Suprapubic skin (tissue), 4 donors: ENCODE measurements around the gene AP5B1. TPM values are rescaled to one million over a fixed set of nuclear protein-coding genes. Genes with fewer than 3 reads are reported as not detected.

Experiments
- DNase-seq, 2 donors: peaks; one replicate each; pipeline ENCODE4 v3.0.0-alpha.2; 2019; ENCODE audit warnings: low spot score in 2 of 2
- H3K27ac ChIP-seq: fragments of 200-600 bp; sonication (generic); one replicate; pipeline ENCODE4 v1.5.1; 2019
- H3K27me3 ChIP-seq: fragments of 200-600 bp; sonication (generic); one replicate; pipeline ENCODE4 v1.5.1; 2019
- H3K36me3 ChIP-seq: fragments of 200-600 bp; sonication (generic); one replicate; pipeline ENCODE4 v1.5.1; 2019
- H3K4me1 ChIP-seq: fragments of 200-600 bp; sonication (generic); one replicate; pipeline ENCODE4 v1.5.1; 2019
- H3K4me3 ChIP-seq: fragments of 200-600 bp; sonication (generic); one replicate; pipeline ENCODE4 v1.5.1; 2019; ENCODE audit warnings: mild to moderate bottlenecking
- H3K9me3 ChIP-seq: fragments of 200-600 bp; sonication (generic); one replicate; pipeline ENCODE4 v1.5.1; 2019
- CTCF ChIP-seq, 2 donors: fragments of 200-600 bp in 1 of 2; fragments of 450-650 bp in 1 of 2; sonication (generic) in 1 of 2; IDR thresholded peaks; one replicate each; pipeline ENCODE4 v1.5.1; 2016 to 2019; ENCODE audit warnings: antibody characterized with exemption in 2 of 2, mild to moderate bottlenecking in 1 of 2, moderate library complexity in 1 of 2
- EP300 ChIP-seq: sonication (generic); formaldehyde crosslinking; IDR thresholded peaks from one replicate; pipeline ENCODE4 v1.6.1; 2017; ENCODE audit warnings: antibody characterized with exemption
- POLR2A ChIP-seq, 2 donors: fragments of 450-650 bp; IDR thresholded peaks; one replicate each; pipeline ENCODE4 v1.6.1; 2017; ENCODE audit warnings: antibody characterized with exemption in 2 of 2, mild to moderate bottlenecking in 2 of 2, moderate library complexity in 2 of 2
- POLR2AphosphoS5 ChIP-seq, 3 donors: sonication (generic); formaldehyde crosslinking; IDR thresholded peaks; one replicate each; pipeline ENCODE4 v1.6.1; 2017; ENCODE audit warnings: antibody characterized with exemption in 3 of 3
- WGBS: methylation state at CpG from one replicate; pipeline ENCODE4 v1.1.5; 2018; 5-methylcytosine and 5-hydroxymethylcytosine counted together
- total RNA-seq, 4 donors: library from RNA; depleted of rRNA; stranded (reverse); fragments of >200 nt; gene quantifications; one replicate each; pipeline ENCODE4 v1.1.0, GENCODE V29; 2016

AP5B1 gene
- total RNA-seq, 4 donors from 2014 or later, result 26.3 to 55.9 (median 38.1) TPM

GRCh38 chr11:65778431-65778900, 2.3 kb downstream of the AP5B1 start:
- no peak for TF ChIP-seq CTCF (IDR thresholded peaks at IDR 0.05)
- TF ChIP-seq POLR2AphosphoS5 (IDR thresholded peaks at IDR 0.05), result no peak
- no peak for TF ChIP-seq EP300
- no peak for TF ChIP-seq POLR2A (IDR thresholded peaks at IDR 0.05)
- H3K27ac ChIP-seq, result no peak overlapping the region
- H3K4me1 ChIP-seq, result peaks cover 60% of the 10 kb centered on the region
- 93% methylated on average over 8 of the region's 20 CpGs for WGBS
- no peaks in the 10 kb centered on the region for H3K9me3 ChIP-seq
- DNase-seq, result peak; percentile 56 to 77
- peak overlapping the region; percentile 77 for H3K4me3 ChIP-seq
- no peaks in the 10 kb centered on the region for H3K27me3 ChIP-seq
- H3K36me3 ChIP-seq, result peaks cover 22% of the 10 kb centered on the region

GRCh38 chr11:65777821-65778361, 2.9 kb downstream of the AP5B1 start:
- no peak overlapping the region for H3K27ac ChIP-seq
- WGBS, result 94% methylated on average over 11 of the region's 23 CpGs
- H3K4me1 ChIP-seq, result peaks cover 60% of the 10 kb centered on the region
- no peak for TF ChIP-seq POLR2A (IDR thresholded peaks at IDR 0.05)
- no peak for TF ChIP-seq EP300
- TF ChIP-seq CTCF (IDR thresholded peaks at IDR 0.05), result no peak
- TF ChIP-seq POLR2AphosphoS5 (IDR thresholded peaks at IDR 0.05), result no peak
- H3K4me3 ChIP-seq, result no peak overlapping the region
- peaks cover 22% of the 10 kb centered on the region for H3K36me3 ChIP-seq
- peak; percentile 67 to 76 for DNase-seq
- H3K9me3 ChIP-seq, result no peaks in the 10 kb centered on the region
- H3K27me3 ChIP-seq, result no peaks in the 10 kb centered on the region

DNA sequence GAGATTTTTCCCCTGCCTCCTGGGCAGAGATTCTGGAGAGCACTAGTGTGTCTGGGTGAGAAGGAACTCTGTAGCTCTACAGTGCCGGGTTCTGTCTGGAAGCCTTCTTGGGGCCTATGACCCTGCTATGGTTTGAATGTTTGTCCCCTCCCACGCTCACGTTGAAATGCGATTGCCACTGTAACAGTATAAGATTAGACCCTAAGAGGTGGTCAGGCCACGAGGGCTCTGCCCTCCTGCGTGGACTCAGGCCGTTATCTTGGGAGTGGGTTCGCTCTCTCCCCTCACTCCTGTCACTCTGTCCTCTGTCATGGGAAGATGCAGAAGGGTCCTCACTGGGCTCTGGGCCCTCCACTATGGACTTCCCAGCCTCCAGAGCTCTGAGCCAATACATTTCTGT, 3.5 kb downstream of the AP5B1 start:
- no peak overlapping the region for H3K27ac ChIP-seq
- no peak overlapping the region for H3K4me3 ChIP-seq
- no peak for TF ChIP-seq EP300
- no peak for TF ChIP-seq POLR2A (IDR thresholded peaks at IDR 0.05)
- TF ChIP-seq CTCF (IDR thresholded peaks at IDR 0.05), result no peak
- no peak for TF ChIP-seq POLR2AphosphoS5 (IDR thresholded peaks at IDR 0.05)
- 89% methylated on average over 8 of the region's 8 CpGs for WGBS
- H3K36me3 ChIP-seq, result peaks cover 22% of the 10 kb centered on the region
- no peaks in the 10 kb centered on the region for H3K9me3 ChIP-seq
- DNase-seq, result peak in 1 of 2 donors; percentile 34
- peaks cover 55% of the 10 kb centered on the region for H3K4me1 ChIP-seq
- no peaks in the 10 kb centered on the region for H3K27me3 ChIP-seq

GRCh38 chr11:65776710-65777141, 4.0 kb downstream of the AP5B1 start:
- TF ChIP-seq POLR2A (IDR thresholded peaks at IDR 0.05), result no peak
- no peak for TF ChIP-seq POLR2AphosphoS5 (IDR thresholded peaks at IDR 0.05)
- TF ChIP-seq CTCF (IDR thresholded peaks at IDR 0.05), result no peak
- TF ChIP-seq EP300, result no peak
- no peaks in the 10 kb centered on the region for H3K27me3 ChIP-seq
- H3K9me3 ChIP-seq, result no peaks in the 10 kb centered on the region
- peaks cover 50% of the 10 kb centered on the region for H3K4me1 ChIP-seq
- H3K36me3 ChIP-seq, result peaks cover 22% of the 10 kb centered on the region
- peak overlapping the region; percentile 46 for H3K27ac ChIP-seq
- 78% methylated on average over 8 of the region's 8 CpGs for WGBS
- DNase-seq, result peak; percentile 42 to 43
- no peak overlapping the region for H3K4me3 ChIP-seq

DNA sequence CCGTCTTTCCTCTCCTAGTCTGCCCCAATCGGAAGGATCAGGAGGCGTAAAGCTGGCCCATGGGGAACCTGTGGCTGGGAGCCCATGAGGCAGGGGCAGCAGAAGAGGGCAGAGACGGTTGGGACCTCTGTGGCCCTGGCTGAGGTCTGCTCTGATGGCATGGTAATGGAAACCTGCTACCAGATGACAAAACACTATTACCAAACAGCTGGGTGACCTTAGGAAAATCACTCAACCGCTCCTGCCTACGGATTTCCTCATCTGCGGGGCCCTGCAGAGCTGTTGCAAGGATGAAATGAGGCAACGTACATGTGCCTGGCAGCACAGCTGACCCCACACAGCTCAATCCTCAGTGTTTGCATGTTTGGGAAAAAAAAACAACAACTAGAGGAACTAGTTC, 4.6 kb downstream of the AP5B1 start:
- Histone ChIP-seq H3K9me3 (no peaks in the 10 kb centered on the region), H3K27me3 (no peaks in the 10 kb centered on the region), H3K4me1 (peaks cover 45% of the 10 kb centered on the region), H3K27ac (peak overlapping the region; percentile 46), H3K36me3 (peaks cover 22% of the 10 kb centered on the region), H3K4me3 (no peak overlapping the region)
- 93% methylated on average over 7 of the region's 8 CpGs for WGBS
- DNase-seq, result peak; percentile 62 to 77
- TF ChIP-seq POLR2A (IDR thresholded peaks at IDR 0.05) (no peak), POLR2AphosphoS5 (IDR thresholded peaks at IDR 0.05) (peak in 1 of 3 donors; percentile 21)
